B cell (primary cell): ENCODE data around the gene TRANK1. TPM values are rescaled to one million over a fixed set of nuclear protein-coding genes. Genes with fewer than 3 reads are reported as not detected.

Source experiments
- ATAC-seq: fragments of 200-7000 bp; cut with Tn5 transposase; one replicate; pipeline ENCODE4 v1.10.0; 2021; ENCODE audit warnings: low read depth, mild to moderate bottlenecking, moderate number of reproducible peaks, moderate library complexity
- CTCF ChIA-PET: fragments of 350-600 bp; sonication (Branson Sonifier 250); formaldehyde crosslinking; loops from one replicate; lab custom pipeline; 2021; ENCODE audit warnings: antibody characterized with exemption, inconsistent platforms; lab: Charles Lee
- POLR2A ChIA-PET: fragments of 350-600 bp; sonication (Branson Sonifier 250); formaldehyde crosslinking; loops from one replicate; lab custom pipeline; 2021; ENCODE audit warnings: antibody characterized with exemption; lab: Charles Lee
- DNase-seq: peaks from one replicate; pipeline ENCODE4 v3.0.0; 2013
- H2AFZ ChIP-seq: 2 replicates; pipeline ENCODE4 v1.6.1; 2012; ENCODE audit warnings: mild to moderate bottlenecking, low read depth, low read length; ENCODE audit not compliant: insufficient read depth, poor library complexity, severe bottlenecking
- H3K27ac ChIP-seq, 2 donors: 1 replicate in 1 of 2; 2 replicates in 1 of 2; pipeline ENCODE4 v1.5.1; 2012 to 2013; ENCODE audit warnings: low read length in 2 of 2, mild to moderate bottlenecking in 2 of 2, moderate library complexity in 1 of 2
- H3K27me3 ChIP-seq, 4 experiments: fragments of 200-600 bp in 1 of 4; sonication (generic) in 1 of 4; replicated peaks in 1 of 4; 1 replicate in 2 of 4; 2 replicates in 2 of 4; pipeline versions ENCODE4 v1.6.1 to v1.7.0; 2013 to 2016; ENCODE audit warnings: low read length in 3 of 4, mild to moderate bottlenecking in 2 of 4, mixed read lengths in 1 of 4, moderate library complexity in 1 of 4; ENCODE audit not compliant: insufficient read depth in 4 of 4, control insufficient read depth in 3 of 4; ENCODE audit errors: control extremely low read depth in 1 of 4
- H3K36me3 ChIP-seq, 2 experiments: replicated peaks in 1 of 2; 1 replicate in 1 of 2; 2 replicates in 1 of 2; pipeline versions ENCODE4 v1.6.1 to v1.7.1; 2013; ENCODE audit warnings: low read length in 1 of 2; ENCODE audit not compliant: insufficient read depth in 2 of 2, control insufficient read depth in 1 of 2; ENCODE audit errors: control extremely low read depth in 1 of 2, extremely low read depth in 1 of 2
- H3K4me1 ChIP-seq, 2 donors: fragments of 200-600 bp in 1 of 2; sonication (generic) in 1 of 2; 1 replicate in 1 of 2; 2 replicates in 1 of 2; pipeline versions ENCODE4 v1.5.1 to v1.6.1; 2013 to 2017; ENCODE audit warnings: low read length in 2 of 2; ENCODE audit not compliant: control insufficient read depth in 2 of 2, insufficient read depth in 2 of 2
- H3K4me2 ChIP-seq: replicated peaks from 2 replicates; pipeline ENCODE3; 2012; ENCODE audit warnings: mild to moderate bottlenecking, low read depth, low read length; ENCODE audit not compliant: poor library complexity, severe bottlenecking
- H3K4me3 ChIP-seq, 5 experiments: fragments of 200-600 bp in 1 of 5; sonication (generic) in 1 of 5; 1 replicate in 3 of 5; 2 replicates in 2 of 5; pipeline versions ENCODE4 v1.5.1 to v1.7.0; 2011 to 2016; ENCODE audit warnings: low read length in 4 of 5, mild to moderate bottlenecking in 4 of 5, low read depth in 2 of 5, control low read depth in 1 of 5, moderate library complexity in 1 of 5; ENCODE audit not compliant: insufficient read depth in 1 of 5; ENCODE audit errors: control extremely low read depth in 1 of 5, extremely low read depth in 1 of 5
- H3K79me2 ChIP-seq: fragments of 200-600 bp; sonication (generic); one replicate; pipeline ENCODE4 v1.6.0; 2016; ENCODE audit warnings: low read length; ENCODE audit not compliant: control insufficient read depth, insufficient read depth
- H3K9ac ChIP-seq: fragments of 200-600 bp; sonication (generic); 2 replicates; pipeline ENCODE4 v1.6.1; 2017; ENCODE audit warnings: mild to moderate bottlenecking, low read length, moderate library complexity
- H3K9me3 ChIP-seq, 3 donors: one replicate each; pipeline versions ENCODE4 v1.6.1 to v1.7.1; 2013; ENCODE audit warnings: low read length in 2 of 3; ENCODE audit not compliant: control insufficient read depth in 2 of 3, insufficient read depth in 1 of 3; ENCODE audit errors: control extremely low read depth in 1 of 3
- H4K20me1 ChIP-seq: 2 replicates; pipeline ENCODE4 v1.6.0; 2012; ENCODE audit warnings: mild to moderate bottlenecking, low read length; ENCODE audit not compliant: insufficient read depth, control insufficient read depth, poor library complexity, severe bottlenecking
- H3K27ac Mint-ChIP-seq: one replicate; pipeline ENCODE4 v1.8.0; 2021; ENCODE audit warnings: mixed read lengths
- H3K27me3 Mint-ChIP-seq: one replicate; pipeline ENCODE4 v1.8.0; 2021; ENCODE audit warnings: mixed read lengths
- H3K4me1 Mint-ChIP-seq: one replicate; pipeline ENCODE4 v1.8.0; 2021; ENCODE audit warnings: mixed read lengths
- H3K4me3 Mint-ChIP-seq: one replicate; pipeline ENCODE4 v1.8.0; 2021; ENCODE audit warnings: mixed read lengths
- H3K9me3 Mint-ChIP-seq: one replicate; pipeline ENCODE4 v1.8.0; 2022; ENCODE audit warnings: mixed read lengths; ENCODE audit not compliant: insufficient read depth
- CTCF ChIP-seq: fragments of 200-600 bp; IDR thresholded peaks from one replicate; pipeline ENCODE4 v1.8.0; 2022; ENCODE audit warnings: antibody characterized with exemption, mild to moderate bottlenecking
- EZH2 ChIP-seq: IDR thresholded peaks from 2 replicates; pipeline ENCODE4 v1.6.1; 2012; ENCODE audit warnings: borderline replicate concordance, low read depth, mild to moderate bottlenecking, moderate library complexity, low read length; ENCODE audit not compliant: insufficient read depth, poor library complexity, severe bottlenecking
- WGBS: methylation state at CpG from one replicate; pipeline ENCODE4 v1.1.5; 2013; ENCODE audit warnings: missing lambda C conversion rate; ENCODE audit not compliant: insufficient coverage; 5-methylcytosine and 5-hydroxymethylcytosine counted together
- intact Hi-C: fragments of 100-400 bp; cut with micrococcal nuclease; formaldehyde crosslinking; loops from one replicate; pipeline ENCODE4 v1.10.0; 2022
- polyA plus RNA-seq: library from polyadenylated mRNA; depleted of rRNA; stranded (reverse); fragments of >200 nt; gene quantifications from 2 replicates; pipeline ENCODE4 v1.2.3, GENCODE V29; 2012
- total RNA-seq, 2 donors: library from RNA; stranded (reverse); fragments of 120-200 nt in 1 of 2; gene quantifications; 1 replicate in 1 of 2; 2 replicates in 1 of 2; pipeline versions ENCODE4 v1.2.3 to v1.2.4, GENCODE V29; 2013 to 2022

The TRANK1 gene
- total and polyA plus RNA-seq, 2 donors (not counting 1 experiment from before 2014, with no cell fraction given), result 20.8 to 147 TPM

DNA sequence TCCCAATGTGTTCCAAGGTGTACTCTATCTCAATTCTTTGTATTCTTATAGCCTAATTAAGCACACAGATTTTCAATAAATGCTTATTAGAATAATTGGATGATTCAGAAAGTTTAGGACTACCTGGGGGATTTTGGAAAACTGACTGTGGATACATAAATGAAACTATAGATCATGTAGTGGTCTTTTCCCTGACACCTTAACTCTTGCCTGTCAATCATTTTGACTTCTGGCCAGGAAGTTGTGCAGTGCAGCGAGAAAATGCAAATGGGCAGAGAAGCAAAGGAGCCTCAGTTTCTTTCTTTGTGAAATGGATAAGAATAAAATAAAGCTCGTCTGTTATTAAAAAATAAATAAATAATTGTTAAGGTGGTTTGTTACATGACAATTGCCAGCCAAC, 133.1 kb downstream of the TRANK1 start:
- WGBS, result no CpG with 5 or more reads among the region's 2 CpGs

More for the DNA sequence above, 133.1 kb downstream of the TRANK1 start:
- Mint-ChIP-seq H3K4me3 (no peak overlapping the region), H3K27ac (no peak overlapping the region), H3K4me1 (no peaks in the 10 kb centered on the region), H3K9me3 (no peaks in the 10 kb centered on the region), H3K27me3 (no peaks in the 10 kb centered on the region)
- CTCF ChIA-PET, result no interaction called here
- Histone ChIP-seq H4K20me1 (no peaks in the 10 kb centered on the region), H2AFZ (no peak overlapping the region), H3K9ac (no peak overlapping the region), H3K4me2 (no peak overlapping the region), H3K27ac (no peak overlapping the region), H3K4me3 (no peak overlapping the region), H3K27me3 (no peaks in the 10 kb centered on the region), H3K79me2 (no peaks in the 10 kb centered on the region), H3K9me3 (no peaks in the 10 kb centered on the region), H3K4me1 (no peaks in the 10 kb centered on the region), H3K36me3 (no peaks in the 10 kb centered on the region)
- no peak for DNase-seq
- no peak for ATAC-seq
- POLR2A ChIA-PET, result no interaction called here
- TF ChIP-seq EZH2 (no peak), CTCF (no peak)
- intact Hi-C loops, result no loop called here
